GM19324 (cell line): ENCODE measurements around the gene PHF10.
"Not testable (repeated sequence)": the region's sequence is repeated elsewhere in the genome, so short reads cannot be mapped to it uniquely, and the experiment has no call there.

Experiments
- ATAC-seq: cut with Tn5 transposase; IDR thresholded peaks from one replicate; pipeline ENCODE4 v1.9.1; 2021; ENCODE audit warnings: mild to moderate bottlenecking, moderate library complexity; ENCODE audit not compliant: unreplicated experiment, low FRiP score

PHF10 gene

GRCh38 chr6:169724494-169725124 lies at the start of gene PHF10:
Gene PHF10, minus strand, starts transcription at chr6:169724500. Its CDS starts 569 bp downstream, at chr6:169723931.
- ATAC-seq: peak; percentile 61

- ATAC-seq: no peak
Observed at GRCh38 chr6:169766921-169767736, 42.8 kb upstream of the PHF10 start.

- ATAC-seq: no peak
Observed at GRCh38 chr6:169766232-169766631, 41.9 kb upstream of the PHF10 start.

GRCh38 chr6:169765789-169766188 lies 41.5 kb upstream of the PHF10 start:
- ATAC-seq: not testable (repeated sequence)

GRCh38 chr6:169763881-169764280 lies 39.6 kb upstream of the PHF10 start:
- no peak for ATAC-seq

- no peak for ATAC-seq
Observed at GRCh38 chr6:169763308-169763707, 39.0 kb upstream of the PHF10 start.

GRCh38 chr6:169755162-169755561 lies 30.9 kb upstream of the PHF10 start:
- ATAC-seq: no peak

- ATAC-seq: no peak
Observed at GRCh38 chr6:169752074-169752623, 27.8 kb upstream of the PHF10 start.

GRCh38 chr6:169751242-169752073 lies 27.2 kb upstream of the PHF10 start, which contains the start of the genes DYNLT2 and ERMARD:
Gene DYNLT2, minus strand, starts transcription at chr6:169751572. Its CDS starts 114 bp downstream, at chr6:169751458.
Gene ERMARD, plus strand, starts transcription at chr6:169751622. Its CDS starts 36 bp downstream, at chr6:169751658.
- peak; percentile 98 for ATAC-seq

- no peak for ATAC-seq
Observed at GRCh38 chr6:169746556-169746955, 22.3 kb upstream of the PHF10 start.

- ATAC-seq: no peak
Observed at GRCh38 chr6:169745405-169745804, 21.1 kb upstream of the PHF10 start.

GRCh38 chr6:169741344-169741743 lies 17.0 kb upstream of the PHF10 start:
- no peak for ATAC-seq

GRCh38 chr6:169738976-169739529 lies 14.8 kb upstream of the PHF10 start:
- ATAC-seq: no peak

GRCh38 chr6:169738204-169738975 lies 14.1 kb upstream of the PHF10 start:
- no peak for ATAC-seq

GRCh38 chr6:169729961-169730360 lies 5.7 kb upstream of the PHF10 start:
- ATAC-seq: no peak

- ATAC-seq: no peak
Observed at GRCh38 chr6:169726963-169727362, 2.7 kb upstream of the PHF10 start.

- ATAC-seq: no peak
Observed at GRCh38 chr6:169726049-169726400, 1.7 kb upstream of the PHF10 start.

GRCh38 chr6:169725125-169726048 lies 1.1 kb upstream of the PHF10 start:
- ATAC-seq: no peak
